Right ventricle myocardium superior (tissue), 1 donor: ENCODE results near the gene WDR49. TPM values are rescaled to one million over a fixed set of nuclear protein-coding genes. Genes with fewer than 3 reads are reported as not detected.
"Not testable (repeated sequence)": the region's sequence is repeated elsewhere in the genome, so short reads cannot be mapped to it uniquely, and the experiment has no call there.

Experiments used
- ATAC-seq: fragments of 200-7000 bp; cut with Tn5 transposase; one replicate; pipeline ENCODE4 v1.9.1; 2020; ENCODE audit warnings: mild to moderate bottlenecking; ENCODE audit not compliant: poor library complexity
- DNase-seq: peaks from one replicate; pipeline ENCODE4 v3.0.0-alpha.2; 2020
- intact Hi-C: fragments of 100-400 bp; cut with DNase I; formaldehyde crosslinking; loops from one replicate; pipeline ENCODE4 v1.11.2; 2022
- total RNA-seq: library from RNA; stranded (reverse); fragmentation: NEBNext Ultra II Directional; extraction: Animal tissue kit (Norgen Biotek cat#: 25700); gene quantifications from one replicate; pipeline ENCODE4 v1.2.1, GENCODE V29; 2021
- donor health status: DM: no; HTN: yes; CAD: no; lungs with severe emphysema.

WDR49 gene
- total RNA-seq, 1 donor from 2014 or later = 2.6 TPM

DNA sequence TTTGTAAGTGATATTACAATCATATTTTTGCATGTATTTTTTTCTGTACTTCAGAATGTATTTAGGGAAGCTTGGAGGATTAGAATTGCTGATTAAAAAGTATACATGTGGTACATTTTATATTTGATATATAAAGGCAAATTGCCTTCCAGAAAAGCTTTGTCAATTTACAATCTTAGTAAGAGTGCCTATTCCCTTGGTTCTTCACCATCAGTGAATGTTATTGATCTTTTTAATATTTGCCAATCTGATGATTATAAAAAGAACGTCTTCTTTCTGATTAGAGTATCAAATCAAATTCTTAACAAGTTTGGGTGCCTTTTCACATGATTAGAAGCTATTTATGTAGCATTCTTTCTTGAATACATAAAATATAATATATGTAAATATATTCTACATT lies 9.1 kb downstream of the WDR49 start:
- ATAC-seq = no peak
- no peak for DNase-seq
- intact Hi-C loops = no loop called here

DNA sequence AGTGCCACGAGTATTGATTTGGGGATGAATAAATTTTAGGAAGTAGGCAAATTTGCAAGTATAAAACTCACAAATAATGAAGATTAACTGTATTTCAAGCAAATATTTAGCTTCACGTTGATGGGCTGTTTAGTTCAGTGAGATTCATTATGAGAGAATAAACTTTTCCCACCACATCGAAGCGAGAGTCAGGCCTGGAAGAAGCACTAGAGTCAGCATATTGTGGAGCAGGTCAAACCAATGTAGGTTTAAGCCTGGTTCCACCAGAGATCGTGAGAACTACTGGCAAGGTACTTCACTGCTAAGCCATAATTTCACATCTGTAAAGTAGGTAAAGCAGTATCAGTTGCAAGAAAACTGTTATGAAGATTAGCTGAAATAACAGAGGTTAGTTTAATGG lies 22.3 kb downstream of the WDR49 start:
- intact Hi-C loops = no loop called here
- DNase-seq = no peak
- no peak for ATAC-seq

DNA sequence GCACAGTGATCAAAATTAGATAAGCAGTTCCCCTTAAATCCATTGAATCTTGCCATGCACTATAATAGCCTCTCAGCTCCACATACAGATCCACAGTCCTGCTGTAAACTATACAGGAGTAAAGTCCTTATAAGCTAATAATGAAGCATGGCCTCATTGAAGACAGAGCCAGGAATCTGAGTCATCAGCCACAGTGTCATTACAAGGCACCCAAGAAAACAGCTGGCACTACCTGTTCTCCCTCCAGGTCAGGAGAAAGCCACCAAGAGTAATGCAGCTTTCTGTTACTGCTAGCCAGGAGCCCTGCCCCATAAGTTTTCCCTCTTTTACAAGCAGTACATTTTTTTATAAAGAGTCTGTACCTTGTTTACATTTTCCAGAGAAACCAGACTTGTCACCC lies 27.3 kb downstream of the WDR49 start:
- intact Hi-C loops = no loop called here
- ATAC-seq = no peak
- no peak for DNase-seq

DNA sequence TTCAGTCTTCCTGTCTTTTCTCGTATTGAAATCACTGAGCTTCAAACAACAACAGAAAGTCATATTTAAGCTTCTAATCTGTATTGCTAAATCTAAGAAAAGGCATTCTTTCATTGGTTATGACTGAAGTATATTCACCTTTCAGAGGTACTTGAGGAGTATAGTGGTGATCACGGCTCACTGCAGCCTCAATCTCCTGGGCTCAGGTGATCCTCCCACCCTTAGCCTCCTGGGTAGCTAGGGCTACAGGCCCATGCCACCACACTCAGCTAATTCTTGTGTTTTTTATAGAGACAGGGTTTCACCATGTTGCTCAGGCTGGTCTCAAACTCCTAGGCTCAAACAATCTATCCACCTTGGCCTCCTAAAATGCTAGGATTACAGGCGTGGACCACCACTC lies 38.7 kb downstream of the WDR49 start:
- no peak for ATAC-seq
- intact Hi-C loops = no loop called here
- DNase-seq = no peak

DNA sequence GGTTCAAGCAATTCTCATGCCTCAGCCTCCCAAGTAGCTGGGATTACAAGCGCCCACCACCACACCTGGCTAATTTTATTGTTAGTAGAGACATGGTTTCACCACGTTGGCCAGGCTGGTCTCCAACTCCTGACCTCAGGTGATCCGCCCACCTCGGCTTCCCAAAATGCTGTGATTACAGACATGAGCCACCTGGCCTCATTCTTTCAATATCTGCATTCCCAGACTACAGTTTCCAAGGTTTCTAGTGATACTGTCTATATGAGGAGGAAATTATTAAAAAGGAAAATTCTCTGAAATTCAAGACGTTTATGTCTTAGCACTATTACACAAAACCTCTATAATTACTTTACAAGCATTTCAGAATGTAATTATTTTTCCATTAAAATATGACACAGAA lies 39.5 kb downstream of the WDR49 start:
- intact Hi-C loops, DNase-seq, ATAC-seq: not testable (repeated sequence)

DNA sequence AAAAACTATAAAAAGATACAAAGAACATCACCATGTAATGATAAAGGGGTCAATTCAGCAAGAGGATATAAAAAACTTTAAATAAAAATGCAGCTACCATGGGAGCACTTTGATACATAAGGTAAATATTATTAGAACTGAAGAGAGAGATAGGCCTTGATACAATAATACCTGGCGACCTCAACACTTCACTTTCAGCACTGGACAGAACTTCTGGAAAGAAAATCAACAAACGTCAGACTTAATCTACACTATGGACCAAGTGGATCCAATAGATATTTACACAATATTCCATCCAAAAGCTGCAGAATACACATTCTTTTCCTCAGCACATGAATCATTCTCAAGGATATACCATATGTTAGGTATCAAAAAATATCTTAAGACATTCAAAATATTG lies 42.0 kb downstream of the WDR49 start:
- ATAC-seq (no peak), DNase-seq (no peak)
- intact Hi-C loops = no loop called here

DNA sequence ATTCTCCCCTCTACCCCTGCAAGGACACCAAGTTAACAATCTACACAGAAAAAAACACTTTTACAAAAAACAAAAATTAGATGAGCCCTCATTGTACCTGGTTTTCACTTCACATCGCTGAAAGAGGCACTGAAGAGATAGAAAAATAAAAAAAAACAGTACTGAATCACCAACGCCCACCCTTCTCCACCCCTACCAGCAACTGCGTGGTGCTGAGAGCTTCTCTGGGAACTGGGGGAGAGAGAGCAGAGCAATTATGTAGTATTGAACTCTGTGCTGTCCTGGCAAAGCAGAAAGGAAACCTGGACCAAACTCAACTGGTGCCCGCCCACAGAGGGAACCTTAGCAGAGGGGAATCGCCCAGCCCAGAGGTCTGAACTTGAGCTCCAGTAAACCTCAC lies 44.6 kb downstream of the WDR49 start:
- ATAC-seq = no peak
- DNase-seq = no peak
- intact Hi-C loops = no loop called here

DNA sequence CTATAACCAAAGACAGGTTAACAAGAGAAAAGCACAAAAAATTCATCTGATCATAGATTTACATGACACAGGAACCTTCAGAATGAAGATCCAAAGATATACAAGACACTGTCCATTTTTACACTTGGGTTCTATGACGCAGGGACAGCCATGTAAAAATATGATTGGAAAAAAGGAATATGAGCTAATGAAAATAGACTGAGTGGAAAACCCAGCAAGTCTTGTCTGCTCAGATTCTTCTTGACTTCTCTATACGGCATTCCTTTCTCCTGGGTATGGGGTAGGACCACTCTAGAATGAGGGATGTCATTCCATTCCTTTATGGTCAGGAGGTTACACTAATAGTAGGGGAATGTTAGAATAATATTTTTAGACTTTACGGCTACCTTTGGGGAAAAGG lies 46.9 kb downstream of the WDR49 start:
- intact Hi-C loops = no loop called here
- no peak for ATAC-seq
- no peak for DNase-seq

DNA sequence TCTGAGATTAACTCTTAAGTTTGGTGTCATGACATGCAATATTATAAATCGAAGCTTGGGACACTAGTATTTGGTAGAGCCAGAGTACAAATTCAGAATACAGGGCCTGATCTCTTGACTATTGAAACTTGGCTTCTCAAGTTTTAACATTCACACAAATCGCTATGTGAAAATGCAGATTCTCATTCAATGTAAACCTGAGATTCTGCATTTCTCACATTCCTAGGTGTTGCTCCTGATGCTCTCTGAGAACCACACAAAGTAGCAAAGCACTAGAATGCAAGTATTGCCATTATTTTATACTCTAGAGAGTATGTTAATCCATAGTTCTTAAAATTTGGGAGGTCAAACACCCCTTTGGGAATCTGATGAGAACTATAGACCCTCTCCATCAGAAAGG lies 47.9 kb downstream of the WDR49 start:
- ATAC-seq (no peak), DNase-seq (no peak)
- intact Hi-C loops = no loop called here

DNA sequence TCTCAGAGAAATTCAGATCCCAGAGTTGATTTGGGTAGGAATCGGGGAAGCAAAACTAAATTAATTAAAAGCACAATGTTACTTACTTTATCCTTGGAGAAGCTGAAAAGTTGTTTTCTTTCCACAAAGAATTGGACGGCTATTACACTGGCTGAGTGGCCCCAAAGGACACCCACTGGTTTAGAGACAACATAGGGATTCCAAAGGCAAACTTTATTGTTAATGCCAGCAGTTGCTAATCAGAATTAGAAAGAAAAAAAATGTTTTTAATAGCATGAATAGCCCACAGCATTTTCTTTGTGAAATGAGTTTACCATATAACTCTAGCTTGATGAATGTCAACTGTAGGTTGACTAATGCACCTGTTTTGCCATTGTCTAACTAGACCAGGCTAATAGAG lies 51.7 kb downstream of the WDR49 start:
- no peak for DNase-seq
- intact Hi-C loops = no loop called here
- ATAC-seq = no peak

DNA sequence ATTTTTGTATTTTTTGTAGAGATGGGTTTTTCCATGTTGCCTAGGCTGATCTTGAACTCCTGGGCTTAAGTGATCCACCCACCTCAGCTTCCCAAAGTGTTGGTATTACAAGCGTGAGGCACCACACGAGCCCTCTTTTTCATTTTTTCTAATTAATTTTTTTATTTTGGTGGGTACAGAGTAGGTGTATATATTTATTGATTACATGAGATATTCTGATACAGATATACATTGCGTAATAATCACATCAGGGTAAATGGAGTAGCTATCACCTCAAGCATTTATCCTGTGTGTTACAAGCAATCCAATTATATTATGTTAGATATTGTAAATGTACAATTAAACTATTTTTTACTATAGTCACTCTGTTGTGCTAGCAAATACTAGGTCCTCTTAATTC lies 66.1 kb downstream of the WDR49 start:
- intact Hi-C loops = no loop called here
- DNase-seq (no peak), ATAC-seq (no peak)

DNA sequence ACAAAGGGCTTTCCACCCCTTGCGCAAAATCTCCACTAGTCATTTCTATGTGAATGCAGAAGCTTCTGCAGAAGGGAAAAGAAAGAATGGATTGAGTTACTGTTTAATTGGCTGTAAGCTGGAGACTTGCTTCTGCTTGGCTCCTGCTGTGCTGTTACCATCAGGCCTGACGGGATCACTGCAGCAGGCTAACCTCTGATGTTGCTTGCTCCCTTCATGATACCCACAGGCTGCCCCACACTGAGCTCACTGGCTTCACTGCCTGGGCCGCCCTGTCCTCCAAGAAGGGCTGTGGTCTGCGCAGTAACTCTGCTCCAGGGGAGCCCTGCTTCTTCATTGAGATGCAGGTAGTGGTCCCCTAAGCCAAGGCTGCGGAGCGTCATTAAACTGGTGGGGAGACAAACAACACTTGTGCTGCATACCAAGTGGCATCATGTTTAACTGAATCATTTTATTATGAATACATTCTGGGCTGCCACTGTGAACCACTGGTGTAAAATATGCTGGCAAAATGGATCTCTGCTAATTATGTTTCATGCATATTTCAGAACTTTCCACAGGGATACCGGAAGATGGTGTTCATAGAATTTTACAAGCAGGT lies 78.6 kb downstream of the WDR49 start:
- DNase-seq (no peak), ATAC-seq (no peak)
- intact Hi-C loops = no loop called here

DNA sequence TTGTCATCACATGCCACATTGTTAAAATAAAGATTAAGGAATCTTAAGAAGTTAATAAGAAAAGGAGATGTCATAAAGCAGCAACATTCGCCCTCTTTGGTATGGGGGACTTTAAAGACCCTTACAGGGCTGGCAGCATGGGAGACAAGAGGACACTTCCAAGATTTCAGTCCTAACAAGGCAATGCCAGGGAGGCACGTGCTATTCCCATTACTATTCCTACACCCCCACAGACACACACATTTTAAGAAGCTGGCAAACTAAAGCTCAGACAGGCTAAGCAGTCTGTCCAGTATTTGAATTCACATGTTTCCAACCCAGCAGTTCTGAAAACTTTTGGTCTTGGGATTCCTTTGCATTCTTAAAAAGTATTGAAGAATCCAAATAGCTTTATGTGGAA lies 80.8 kb downstream of the WDR49 start:
- DNase-seq = no peak
- ATAC-seq = no peak
- intact Hi-C loops = no loop called here

DNA sequence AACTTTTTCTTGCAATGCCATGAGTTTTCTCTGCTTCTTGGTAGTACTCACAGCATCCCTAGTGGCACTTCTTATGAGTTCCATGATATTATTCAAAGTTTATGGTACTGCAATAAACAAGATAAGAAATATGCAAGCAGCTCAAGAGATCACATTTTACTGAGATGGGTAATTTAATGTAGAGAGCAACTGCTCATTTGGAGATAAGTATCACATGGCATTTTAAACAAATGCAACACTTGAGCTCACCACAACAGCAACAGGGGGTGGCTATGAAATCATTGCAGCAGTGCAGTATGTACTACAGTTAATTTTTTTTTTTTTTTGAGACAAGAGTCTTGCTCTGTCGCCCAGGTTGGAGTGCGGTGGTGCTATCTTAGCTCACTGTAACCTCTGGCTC lies 85.1 kb downstream of the WDR49 start:
- intact Hi-C loops = no loop called here
- DNase-seq (no peak), ATAC-seq (no peak)

DNA sequence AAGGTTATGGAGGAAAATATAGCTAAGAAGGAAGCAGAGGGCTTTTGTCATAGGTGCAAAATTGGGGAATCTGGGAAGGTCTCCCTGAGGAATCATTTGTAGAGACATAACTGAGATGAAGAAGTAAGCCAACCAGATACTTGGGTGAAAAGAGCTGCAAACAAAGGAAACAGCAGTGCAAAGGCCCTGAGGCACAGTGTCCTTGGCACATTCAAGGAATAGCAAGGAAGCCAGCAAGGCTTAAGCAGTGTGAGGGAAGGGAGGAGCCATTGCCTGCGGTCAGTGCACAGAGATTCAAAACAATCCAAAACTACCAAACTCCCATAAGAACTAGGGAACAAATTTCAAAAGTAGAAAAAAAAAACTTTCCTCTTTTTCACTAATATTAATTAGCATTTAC lies 88.3 kb downstream of the WDR49 start:
- intact Hi-C loops = no loop called here
- ATAC-seq = no peak
- DNase-seq = no peak

DNA sequence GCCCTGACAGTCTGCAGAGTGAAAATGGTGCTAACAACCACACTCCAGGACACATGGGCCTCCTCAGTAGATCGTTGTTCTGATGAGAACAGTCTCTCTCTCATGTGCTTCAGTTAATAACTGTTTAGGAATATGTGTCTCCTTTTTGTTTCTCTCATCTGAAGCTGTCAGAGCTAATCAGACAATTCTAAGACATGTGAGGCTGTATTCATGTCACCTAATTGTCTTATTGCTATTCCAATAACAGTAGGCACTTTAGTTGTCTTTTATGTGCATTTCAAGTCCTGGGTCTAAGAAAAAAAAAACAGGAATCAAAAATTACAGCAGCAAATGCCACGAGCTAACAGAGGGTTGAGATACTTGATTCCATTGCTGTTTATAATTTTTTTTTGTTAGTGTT lies 89.1 kb downstream of the WDR49 start:
- intact Hi-C loops = no loop called here
- ATAC-seq (no peak), DNase-seq (no peak)

DNA sequence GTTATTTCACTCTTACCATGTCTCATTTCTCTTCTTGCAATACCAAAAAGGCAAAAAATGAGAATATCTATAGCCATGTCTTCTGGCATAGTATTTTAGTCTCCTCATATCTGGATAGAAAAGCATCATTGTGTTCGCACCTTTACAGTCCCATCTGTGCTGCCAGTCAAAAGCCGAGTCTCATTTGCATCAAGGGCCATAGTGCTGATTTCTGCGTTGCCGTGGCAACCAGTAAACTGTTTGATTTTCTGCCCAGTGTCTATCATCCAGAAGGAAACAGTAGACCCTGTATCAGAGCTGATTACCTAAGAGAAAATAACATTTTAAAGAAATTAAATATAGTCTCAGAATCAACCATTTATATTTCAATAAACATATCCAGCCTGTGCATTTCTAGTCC lies 93.8 kb downstream of the WDR49 start:
- intact Hi-C loops = no loop called here
- DNase-seq (no peak), ATAC-seq (no peak)

DNA sequence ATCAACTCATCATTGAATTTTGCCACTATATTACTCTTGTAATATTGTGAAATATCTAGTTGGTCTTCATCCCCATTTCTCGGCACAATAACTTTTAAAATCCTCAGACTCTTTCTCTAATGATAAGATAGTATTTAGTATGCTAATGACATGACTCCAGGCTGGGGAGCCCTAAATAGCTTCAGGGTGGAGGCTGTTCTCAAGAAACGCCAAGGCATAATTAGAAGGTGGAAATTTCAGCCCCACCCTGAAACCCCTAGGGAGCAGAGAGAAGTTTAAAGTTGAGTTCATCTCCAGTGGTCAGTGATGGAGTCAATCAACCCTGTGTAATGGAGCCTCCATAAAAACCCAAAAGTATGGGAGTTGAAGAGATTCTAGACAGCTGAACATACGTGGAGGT lies 98.8 kb downstream of the WDR49 start:
- intact Hi-C loops = no loop called here
- DNase-seq (no peak), ATAC-seq (no peak)

DNA sequence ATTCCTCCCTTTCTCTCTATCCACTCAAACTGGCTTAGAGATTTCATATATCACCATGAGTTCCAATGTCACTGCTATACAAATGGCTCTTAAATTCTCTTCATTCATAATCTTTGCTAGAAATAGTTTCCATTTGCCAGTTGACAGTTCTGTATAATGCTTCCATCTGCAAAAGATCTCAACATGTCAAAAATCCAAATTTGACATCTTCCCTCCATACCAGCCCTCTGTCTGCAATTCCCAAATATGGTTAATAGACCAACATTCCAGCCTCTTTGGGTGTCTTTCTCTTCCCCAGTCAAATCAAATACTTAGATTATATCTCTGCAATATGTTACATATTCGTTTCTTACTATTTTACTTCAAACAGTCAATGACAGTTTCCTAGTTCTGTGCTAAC lies 115.7 kb downstream of the WDR49 start:
- DNase-seq (no peak), ATAC-seq (no peak)
- intact Hi-C loops = no loop called here

DNA sequence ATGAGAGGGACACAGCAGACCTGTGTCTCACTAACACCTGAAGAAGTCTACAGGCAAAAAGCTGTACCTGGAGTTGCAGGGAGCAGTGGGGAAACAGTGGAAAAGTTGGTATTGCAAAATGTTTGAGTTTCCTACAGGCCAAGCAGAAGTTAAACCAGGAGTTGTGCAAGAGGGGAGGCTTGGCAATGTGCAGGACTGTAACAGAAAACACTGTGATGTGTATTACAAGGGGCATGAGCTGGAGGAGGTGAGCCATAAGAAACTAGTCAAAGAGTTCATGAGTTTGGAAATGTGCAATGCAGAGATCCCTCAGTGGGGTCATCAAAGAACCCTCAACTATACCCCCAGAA lies 132.8 kb downstream of the WDR49 start:
- DNase-seq (no peak), ATAC-seq (no peak)
- intact Hi-C loops = no loop called here

DNA sequence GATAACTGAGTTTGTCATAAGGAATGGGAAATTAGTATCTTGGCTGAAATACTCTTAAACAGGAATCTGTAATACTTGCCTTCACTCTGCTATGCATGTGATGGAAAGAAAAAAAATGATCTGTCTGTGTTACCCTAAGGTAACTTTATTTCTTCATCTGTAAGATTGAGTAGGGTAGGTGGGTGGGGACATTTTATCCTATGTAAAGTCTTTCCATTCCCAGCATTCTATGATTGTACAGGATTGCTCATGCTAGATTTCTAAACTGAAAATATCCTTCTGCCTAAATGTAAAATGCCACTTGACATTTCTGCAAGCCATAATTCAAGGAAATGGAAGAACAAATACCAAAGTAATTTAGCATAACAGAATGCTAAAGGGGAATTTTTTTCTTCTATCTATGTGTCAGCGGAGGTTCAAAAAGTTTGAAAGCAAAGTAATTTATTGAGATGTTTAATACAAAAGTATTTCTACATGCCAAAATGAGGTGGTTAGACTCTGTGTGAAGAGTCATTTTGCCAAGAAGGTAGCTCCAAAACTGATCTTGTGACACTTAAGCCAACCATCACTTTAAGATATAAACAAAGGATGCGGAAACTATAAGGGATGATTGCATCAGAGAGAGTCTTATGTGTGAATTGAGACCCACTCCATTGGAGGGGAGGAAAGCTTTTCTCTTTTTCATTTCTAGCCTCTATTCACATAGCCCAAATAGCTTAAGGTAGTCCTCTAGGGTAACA lies 133.3 kb downstream of the WDR49 start:
- no peak for DNase-seq
- no peak for ATAC-seq
- intact Hi-C loops = no loop called here
